Measurements from ENCODE around the gene CELF2. TPM values are rescaled to one million over a fixed set of nuclear protein-coding genes. Genes with fewer than 3 reads are reported as not detected.
A peak's percentile ranks its signal among the peaks of the same experiment; 100 is the strongest.

The CELF2 gene
- total and polyA plus RNA-seq, 9 of the 15 experiments (the other 6 are each of a cell fraction or from before 2014, with no cell fraction given): 4.0 to 20.3 (median 11.1) TPM

DNA sequence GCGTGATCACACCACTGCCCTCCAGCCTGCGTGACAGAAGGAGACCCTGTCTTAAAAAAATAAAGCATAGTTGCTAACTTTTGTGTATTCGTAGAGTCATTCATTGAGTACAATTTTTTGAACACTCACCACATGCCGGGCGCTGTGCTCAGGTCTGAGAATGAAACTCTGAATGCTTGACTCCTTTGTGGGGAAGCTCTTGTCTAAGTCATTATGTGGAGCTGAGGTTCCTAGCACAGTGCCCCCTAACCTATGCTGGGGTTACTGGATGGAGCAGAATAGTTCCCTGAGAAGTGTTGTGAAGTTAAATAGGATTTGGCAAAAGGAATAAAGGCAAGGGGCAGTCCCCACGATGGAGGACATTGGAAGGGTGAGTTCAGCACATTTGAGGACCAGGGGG is 123.3 kb downstream of the CELF2 start:
- no peak overlapping the region for H3K4me2 ChIP-seq (ENCODE audit: insufficient read depth, low read length)
- peak in 2 of 4 experiments; percentile 17 to 34 for DNase-seq (ENCODE audit: extremely low read depth in 1 of 4, low spot score in 3 of 4)
- BruUV-seq (replicated peaks): no TSS peak
- TF ChIP-seq SRSF7 (optimal IDR thresholded peaks at IDR 0.05; ENCODE audit: low read depth, low read length): no peak
- TF ChIP-seq, protein P1, sequence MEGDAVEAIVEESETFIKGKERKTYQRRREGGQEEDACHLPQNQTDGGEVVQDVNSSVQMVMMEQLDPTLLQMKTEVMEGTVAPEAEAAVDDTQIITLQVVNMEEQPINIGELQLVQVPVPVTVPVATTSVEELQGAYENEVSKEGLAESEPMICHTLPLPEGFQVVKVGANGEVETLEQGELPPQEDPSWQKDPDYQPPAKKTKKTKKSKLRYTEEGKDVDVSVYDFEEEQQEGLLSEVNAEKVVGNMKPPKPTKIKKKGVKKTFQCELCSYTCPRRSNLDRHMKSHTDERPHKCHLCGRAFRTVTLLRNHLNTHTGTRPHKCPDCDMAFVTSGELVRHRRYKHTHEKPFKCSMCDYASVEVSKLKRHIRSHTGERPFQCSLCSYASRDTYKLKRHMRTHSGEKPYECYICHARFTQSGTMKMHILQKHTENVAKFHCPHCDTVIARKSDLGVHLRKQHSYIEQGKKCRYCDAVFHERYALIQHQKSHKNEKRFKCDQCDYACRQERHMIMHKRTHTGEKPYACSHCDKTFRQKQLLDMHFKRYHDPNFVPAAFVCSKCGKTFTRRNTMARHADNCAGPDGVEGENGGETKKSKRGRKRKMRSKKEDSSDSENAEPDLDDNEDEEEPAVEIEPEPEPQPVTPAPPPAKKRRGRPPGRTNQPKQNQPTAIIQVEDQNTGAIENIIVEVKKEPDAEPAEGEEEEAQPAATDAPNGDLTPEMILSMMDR (IDR thresholded peaks at IDR 0.05 in 2 of 3, conservative IDR thresholded peaks at IDR 0.05 in 1 of 3; ENCODE audit: insufficient read depth in 2 of 3, low read depth in 1 of 3, low read length in 3 of 3): 0 out of 6 replicates have a peak, but pooled peaks of 2 of the 3 experiments have one; percentile 9 to 28
- no peak for TF ChIP-seq SMAD1 (IDR thresholded peaks at IDR 0.05; ENCODE audit: low read depth, low read length, partially characterized antibody)
- TF ChIP-seq SETDB1 (IDR thresholded peaks at IDR 0.05; ENCODE audit: low read length): no peak
- TF ChIP-seq, protein P2, sequence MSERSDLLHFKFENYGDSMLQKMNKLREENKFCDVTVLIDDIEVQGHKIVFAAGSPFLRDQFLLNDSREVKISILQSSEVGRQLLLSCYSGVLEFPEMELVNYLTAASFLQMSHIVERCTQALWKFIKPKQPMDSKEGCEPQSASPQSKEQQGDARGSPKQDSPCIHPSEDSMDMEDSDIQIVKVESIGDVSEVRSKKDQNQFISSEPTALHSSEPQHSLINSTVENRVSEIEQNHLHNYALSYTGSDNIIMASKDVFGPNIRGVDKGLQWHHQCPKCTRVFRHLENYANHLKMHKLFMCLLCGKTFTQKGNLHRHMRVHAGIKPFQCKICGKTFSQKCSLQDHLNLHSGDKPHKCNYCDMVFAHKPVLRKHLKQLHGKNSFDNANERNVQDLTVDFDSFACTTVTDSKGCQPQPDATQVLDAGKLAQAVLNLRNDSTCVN (CRISPR knock-in tag; IDR thresholded peaks at IDR 0.05): no peak
- no peak for TF ChIP-seq ZNF75A (CRISPR knock-in tag; IDR thresholded peaks at IDR 0.05)
- TF ChIP-seq, protein P3, sequence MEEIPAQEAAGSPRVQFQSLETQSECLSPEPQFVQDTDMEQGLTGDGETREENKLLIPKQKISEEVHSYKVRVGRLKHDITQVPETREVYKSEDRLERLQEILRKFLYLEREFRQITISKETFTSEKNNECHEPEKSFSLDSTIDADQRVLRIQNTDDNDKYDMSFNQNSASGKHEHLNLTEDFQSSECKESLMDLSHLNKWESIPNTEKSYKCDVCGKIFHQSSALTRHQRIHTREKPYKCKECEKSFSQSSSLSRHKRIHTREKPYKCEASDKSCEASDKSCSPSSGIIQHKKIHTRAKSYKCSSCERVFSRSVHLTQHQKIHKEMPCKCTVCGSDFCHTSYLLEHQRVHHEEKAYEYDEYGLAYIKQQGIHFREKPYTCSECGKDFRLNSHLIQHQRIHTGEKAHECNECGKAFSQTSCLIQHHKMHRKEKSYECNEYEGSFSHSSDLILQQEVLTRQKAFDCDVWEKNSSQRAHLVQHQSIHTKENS (CRISPR knock-in tag; IDR thresholded peaks at IDR 0.05): no peak
- TF ChIP-seq, protein P4, sequence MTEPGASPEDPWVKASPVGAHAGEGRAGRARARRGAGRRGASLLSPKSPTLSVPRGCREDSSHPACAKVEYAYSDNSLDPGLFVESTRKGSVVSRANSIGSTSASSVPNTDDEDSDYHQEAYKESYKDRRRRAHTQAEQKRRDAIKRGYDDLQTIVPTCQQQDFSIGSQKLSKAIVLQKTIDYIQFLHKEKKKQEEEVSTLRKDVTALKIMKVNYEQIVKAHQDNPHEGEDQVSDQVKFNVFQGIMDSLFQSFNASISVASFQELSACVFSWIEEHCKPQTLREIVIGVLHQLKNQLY (CRISPR knock-in tag; conservative IDR thresholded peaks at IDR 0.05): no peak
- TF ChIP-seq, protein P5, sequence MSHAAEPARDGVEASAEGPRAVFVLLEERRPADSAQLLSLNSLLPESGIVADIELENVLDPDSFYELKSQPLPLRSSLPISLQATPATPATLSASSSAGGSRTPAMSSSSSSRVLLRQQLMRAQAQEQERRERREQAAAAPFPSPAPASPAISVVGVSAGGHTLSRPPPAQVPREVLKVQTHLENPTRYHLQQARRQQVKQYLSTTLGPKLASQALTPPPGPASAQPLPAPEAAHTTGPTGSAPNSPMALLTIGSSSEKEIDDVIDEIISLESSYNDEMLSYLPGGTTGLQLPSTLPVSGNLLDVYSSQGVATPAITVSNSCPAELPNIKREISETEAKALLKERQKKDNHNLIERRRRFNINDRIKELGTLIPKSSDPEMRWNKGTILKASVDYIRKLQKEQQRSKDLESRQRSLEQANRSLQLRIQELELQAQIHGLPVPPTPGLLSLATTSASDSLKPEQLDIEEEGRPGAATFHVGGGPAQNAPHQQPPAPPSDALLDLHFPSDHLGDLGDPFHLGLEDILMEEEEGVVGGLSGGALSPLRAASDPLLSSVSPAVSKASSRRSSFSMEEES (CRISPR knock-in tag; IDR thresholded peaks at IDR 0.05): no peak
- ChIA-PET CTCF (ENCODE audit: low intra/inter-chr PET ratio) (no interaction called here), POLR2A (no interaction called here)
- peak overlapping the region; percentile 30; the same call in 2 of the 3 replicates for H3K27ac ChIP-seq (ENCODE audit: extremely low read depth, low read depth, low read length)
- peaks cover 14 to 25% of the 10 kb centered on the region in 2 experiments for H3K4me1 ChIP-seq (replicated peaks in 1 of 2; ENCODE audit: control insufficient read depth in 2 of 2, insufficient read depth in 2 of 2, low read length in 2 of 2)
- no peak overlapping the region for H2AFZ ChIP-seq (ENCODE audit: low read depth, low read length)
- FAIRE-seq: no peak
- ATAC-seq: peak; percentile 48
- no peak overlapping the region for H3K4me3 ChIP-seq
- WGBS (ENCODE audit: insufficient coverage, low coverage, missing lambda C conversion rate): 62% methylated on average over 6 of the region's 6 CpGs
- in situ Hi-C loops (cut with MboI): no loop called here
- no peaks in the 10 kb centered on the region for H3K36me3 ChIP-seq (ENCODE audit: control insufficient read depth, insufficient read depth, low read length)
- H3K9me3 ChIP-seq (replicated peaks; ENCODE audit: control insufficient read depth, insufficient read depth, low read depth, low read length): no peaks in the 10 kb centered on the region
- intact Hi-C loops (cut with micrococcal nuclease): loop anchor here (1.0 kb wide), 2 partner anchors 24 to 37 kb away; no protein-coding TSS in a partner anchor
- H3K27me3 ChIP-seq (ENCODE audit: control insufficient read depth in 2 of 2, insufficient read depth in 2 of 2, low read length in 2 of 2): no peaks in the 10 kb centered on the region
- no peaks in the 10 kb centered on the region for H4K20me1 ChIP-seq (replicated peaks; ENCODE audit: control insufficient read depth, insufficient read depth, low read length)
- no peak overlapping the region for H3K9ac ChIP-seq (ENCODE audit: insufficient read depth in 1 of 2, low read depth in 2 of 2, low read length in 2 of 2)
- H3K79me2 ChIP-seq (ENCODE audit: control insufficient read depth, insufficient read depth, low read length): no peaks in the 10 kb centered on the region
- H3K9me1 ChIP-seq (ENCODE audit: control insufficient read depth, insufficient read depth, low read length): no peaks in the 10 kb centered on the region

Measured in K562 (cell line).